ENCODE results near the gene EPGN. TPM values are rescaled to one million over a fixed set of nuclear protein-coding genes. Genes with fewer than 3 reads are reported as not detected.

Gene EPGN
- total RNA-seq, 3 donors from 2014 or later (not counting 1 experiment from before 2014, with no cell fraction given): not detected

DNA sequence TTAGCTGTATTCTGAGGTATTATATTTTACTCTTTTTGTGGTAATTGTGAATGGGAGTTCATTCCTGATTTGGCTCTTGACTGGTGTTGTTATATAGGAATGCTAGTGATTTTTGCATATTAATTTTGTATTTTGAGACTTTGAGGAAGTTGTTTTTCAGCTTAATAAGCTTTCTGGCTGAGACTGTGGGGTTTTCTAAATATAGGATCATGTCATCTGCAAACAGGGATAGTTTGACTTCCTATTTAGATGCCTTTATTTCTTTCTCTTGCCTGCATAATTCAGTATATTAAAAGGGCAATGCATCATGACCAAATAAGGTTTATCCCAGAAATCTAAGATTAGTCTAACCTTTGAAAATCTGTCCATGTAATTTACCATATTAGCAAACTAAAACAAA is 44.7 kb upstream of the EPGN start:
- Mint-ChIP-seq H3K36me3 (no peaks in the 10 kb centered on the region), H3K27me3 (ENCODE audit: low read depth in 2 of 2) (no peaks in the 10 kb centered on the region)

DNA sequence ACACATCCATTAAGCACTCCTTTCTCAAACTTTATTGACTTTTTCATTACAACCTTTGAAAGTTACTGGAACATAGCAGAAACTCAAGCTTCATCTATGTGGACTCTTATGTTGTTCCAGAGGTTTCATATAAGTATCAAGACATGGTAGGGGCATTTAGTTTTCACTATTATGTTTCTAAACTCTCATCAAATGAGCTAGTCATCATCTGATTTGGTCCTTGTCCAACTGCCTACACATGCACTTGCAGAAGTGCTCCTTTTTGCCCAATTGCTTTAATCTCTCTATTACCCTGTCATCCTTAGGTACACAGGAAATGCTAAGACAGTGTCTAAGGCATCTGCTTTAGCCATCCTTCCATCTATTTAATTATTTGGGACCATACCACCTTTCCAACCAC is 42.2 kb upstream of the EPGN start:
- no peaks in the 10 kb centered on the region for H3K9me3 Mint-ChIP-seq
- H3K4me1 Mint-ChIP-seq: no peaks in the 10 kb centered on the region
- no peak overlapping the region for H3K27ac Mint-ChIP-seq
- no peaks in the 10 kb centered on the region for H3K36me3 ChIP-seq (ENCODE audit: control insufficient read depth, insufficient read depth, low read length)
- H3K36me3 Mint-ChIP-seq: no peaks in the 10 kb centered on the region
- TF ChIP-seq, protein P1, sequence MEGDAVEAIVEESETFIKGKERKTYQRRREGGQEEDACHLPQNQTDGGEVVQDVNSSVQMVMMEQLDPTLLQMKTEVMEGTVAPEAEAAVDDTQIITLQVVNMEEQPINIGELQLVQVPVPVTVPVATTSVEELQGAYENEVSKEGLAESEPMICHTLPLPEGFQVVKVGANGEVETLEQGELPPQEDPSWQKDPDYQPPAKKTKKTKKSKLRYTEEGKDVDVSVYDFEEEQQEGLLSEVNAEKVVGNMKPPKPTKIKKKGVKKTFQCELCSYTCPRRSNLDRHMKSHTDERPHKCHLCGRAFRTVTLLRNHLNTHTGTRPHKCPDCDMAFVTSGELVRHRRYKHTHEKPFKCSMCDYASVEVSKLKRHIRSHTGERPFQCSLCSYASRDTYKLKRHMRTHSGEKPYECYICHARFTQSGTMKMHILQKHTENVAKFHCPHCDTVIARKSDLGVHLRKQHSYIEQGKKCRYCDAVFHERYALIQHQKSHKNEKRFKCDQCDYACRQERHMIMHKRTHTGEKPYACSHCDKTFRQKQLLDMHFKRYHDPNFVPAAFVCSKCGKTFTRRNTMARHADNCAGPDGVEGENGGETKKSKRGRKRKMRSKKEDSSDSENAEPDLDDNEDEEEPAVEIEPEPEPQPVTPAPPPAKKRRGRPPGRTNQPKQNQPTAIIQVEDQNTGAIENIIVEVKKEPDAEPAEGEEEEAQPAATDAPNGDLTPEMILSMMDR (IDR thresholded peaks at IDR 0.05): no peak
- H3K4me3 ChIP-seq (ENCODE audit: low read length): no peak overlapping the region
- no peak for ATAC-seq
- no peaks in the 10 kb centered on the region for H3K27me3 ChIP-seq (ENCODE audit: control insufficient read depth, insufficient read depth, low read length)
- H3K27ac ChIP-seq (ENCODE audit: low read length): no peak overlapping the region
- no peaks in the 10 kb centered on the region for H3K4me1 ChIP-seq (ENCODE audit: control insufficient read depth, insufficient read depth, low read length)
- no peaks in the 10 kb centered on the region for H3K27me3 Mint-ChIP-seq (ENCODE audit: low read depth in 2 of 2)
- intact Hi-C loops (cut with micrococcal nuclease): no loop called here
- H3K4me3 Mint-ChIP-seq: no peak overlapping the region
- no peaks in the 10 kb centered on the region for H3K9me3 ChIP-seq (ENCODE audit: control insufficient read depth, insufficient read depth, low read length)
- DNase-seq: no peak

More for the DNA sequence above, 44.7 kb upstream of the EPGN start:
- no peaks in the 10 kb centered on the region for H3K9me3 ChIP-seq (ENCODE audit: control insufficient read depth, insufficient read depth, low read length)
- H3K9me3 Mint-ChIP-seq: no peaks in the 10 kb centered on the region
- TF ChIP-seq, protein P1 (IDR thresholded peaks at IDR 0.05): no peak
- H3K4me3 ChIP-seq (ENCODE audit: low read length): no peak overlapping the region
- H3K36me3 ChIP-seq (ENCODE audit: control insufficient read depth, insufficient read depth, low read length): no peaks in the 10 kb centered on the region
- intact Hi-C loops (cut with micrococcal nuclease): no loop called here
- H3K4me1 Mint-ChIP-seq: no peaks in the 10 kb centered on the region
- H3K27ac ChIP-seq (ENCODE audit: low read length): no peak overlapping the region
- DNase-seq (no peak), ATAC-seq (no peak)
- no peaks in the 10 kb centered on the region for H3K27me3 ChIP-seq (ENCODE audit: control insufficient read depth, insufficient read depth, low read length)
- no peak overlapping the region for H3K4me3 Mint-ChIP-seq
- no peaks in the 10 kb centered on the region for H3K4me1 ChIP-seq (ENCODE audit: control insufficient read depth, insufficient read depth, low read length)
- H3K27ac Mint-ChIP-seq: no peak overlapping the region

DNA sequence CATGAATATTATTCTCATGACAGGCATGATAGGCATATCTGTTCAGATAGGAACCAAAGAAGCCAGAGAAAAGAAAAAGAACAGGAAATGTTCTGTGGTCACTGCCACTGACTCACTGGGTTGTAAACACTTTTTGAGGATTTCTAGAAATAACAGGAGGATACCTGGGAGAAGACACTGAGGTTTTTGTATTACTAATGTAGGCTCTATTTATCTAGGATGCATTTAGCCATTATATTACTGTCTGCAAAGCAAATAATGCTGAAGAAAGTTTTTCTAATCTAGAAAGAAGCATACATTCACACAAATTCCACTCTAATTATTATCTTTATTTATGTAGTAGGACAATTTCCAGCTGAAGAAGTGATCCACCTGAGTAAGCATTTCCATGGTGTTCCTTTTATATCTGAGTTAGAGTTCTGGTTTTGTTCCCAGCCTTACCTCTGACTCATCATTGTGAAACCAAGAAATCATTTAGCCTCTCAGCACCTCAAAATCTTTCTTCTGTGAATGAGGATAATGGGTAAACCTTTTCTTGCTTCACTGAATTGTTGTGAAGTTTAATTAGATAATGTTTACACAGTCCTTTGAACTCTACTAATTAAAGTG is 40.2 kb upstream of the EPGN start:
- Histone ChIP-seq H3K36me3 (ENCODE audit: control insufficient read depth, insufficient read depth, low read length) (no peaks in the 10 kb centered on the region), H3K4me3 (ENCODE audit: low read length) (no peak overlapping the region), H3K27ac (ENCODE audit: low read length) (no peak overlapping the region), H3K4me1 (ENCODE audit: control insufficient read depth, insufficient read depth, low read length) (no peaks in the 10 kb centered on the region), H3K27me3 (ENCODE audit: control insufficient read depth, insufficient read depth, low read length) (no peaks in the 10 kb centered on the region), H3K9me3 (ENCODE audit: control insufficient read depth, insufficient read depth, low read length) (no peaks in the 10 kb centered on the region)
- Mint-ChIP-seq H3K36me3 (no peaks in the 10 kb centered on the region), H3K4me1 (no peaks in the 10 kb centered on the region), H3K27ac (no peak overlapping the region), H3K9me3 (no peaks in the 10 kb centered on the region), H3K27me3 (ENCODE audit: low read depth in 2 of 2) (no peaks in the 10 kb centered on the region), H3K4me3 (no peak overlapping the region)
- TF ChIP-seq, protein P1 (IDR thresholded peaks at IDR 0.05): no peak
- DNase-seq (no peak), ATAC-seq (no peak)
- intact Hi-C loops (cut with micrococcal nuclease): no loop called here

DNA sequence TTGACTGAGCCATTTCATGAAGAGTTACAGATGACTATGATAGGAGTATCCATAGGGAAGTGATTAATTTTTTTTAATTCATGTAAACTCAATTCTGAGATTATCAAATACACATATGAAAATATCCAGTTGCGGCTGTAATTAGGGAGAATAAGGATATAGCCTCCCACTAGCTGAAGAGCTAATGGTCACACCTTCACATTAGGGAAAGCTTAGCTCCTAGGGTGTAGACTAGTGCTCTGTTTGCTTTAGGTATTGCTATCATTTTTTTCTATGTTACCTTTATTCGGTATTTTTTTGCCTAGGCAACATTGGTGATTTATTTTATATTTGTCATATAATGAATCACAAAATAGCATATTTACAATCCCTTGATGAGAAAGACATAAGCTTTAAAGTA is 39.6 kb upstream of the EPGN start:
- DNase-seq: no peak
- Histone ChIP-seq H3K4me1 (ENCODE audit: control insufficient read depth, insufficient read depth, low read length) (no peaks in the 10 kb centered on the region), H3K9me3 (ENCODE audit: control insufficient read depth, insufficient read depth, low read length) (no peaks in the 10 kb centered on the region), H3K27ac (ENCODE audit: low read length) (no peak overlapping the region), H3K27me3 (ENCODE audit: control insufficient read depth, insufficient read depth, low read length) (no peaks in the 10 kb centered on the region), H3K4me3 (ENCODE audit: low read length) (no peak overlapping the region), H3K36me3 (ENCODE audit: control insufficient read depth, insufficient read depth, low read length) (no peaks in the 10 kb centered on the region)
- no peak overlapping the region for H3K4me3 Mint-ChIP-seq
- no peak overlapping the region for H3K27ac Mint-ChIP-seq
- H3K9me3 Mint-ChIP-seq: no peaks in the 10 kb centered on the region
- WGBS (ENCODE audit: insufficient coverage): no CpG with 5 or more reads among the region's 2 CpGs
- H3K36me3 Mint-ChIP-seq: no peaks in the 10 kb centered on the region
- H3K4me1 Mint-ChIP-seq: no peaks in the 10 kb centered on the region
- H3K27me3 Mint-ChIP-seq (ENCODE audit: low read depth in 2 of 2): no peaks in the 10 kb centered on the region
- intact Hi-C loops (cut with micrococcal nuclease): no loop called here
- ATAC-seq: no peak
- TF ChIP-seq, protein P1 (IDR thresholded peaks at IDR 0.05): no peak

Data from natural killer cell (primary cell).